K562 (cell line): ENCODE results near the gene VIPR1. TPM values are rescaled to one million over a fixed set of nuclear protein-coding genes. Genes with fewer than 3 reads are reported as not detected.

Source experiments
- ATAC-seq: fragments of 200-7000 bp; cut with Tn5 transposase; 3 replicates; pipeline ENCODE4 v1.9.1; 2020; ENCODE audit warnings: moderate library complexity
- BruUV-seq: library from RNA; stranded (reverse); fragments of 400-500 nt; replicated peaks from 2 replicates; lab custom pipeline; 2021; lab: Mats Ljungman, UMichigan
- CTCF ChIA-PET: fragments of 300-600 bp; formaldehyde crosslinking; extraction: SDS; loops from one replicate; lab custom pipeline; 2021; ENCODE audit warnings: low intra/inter-chr PET ratio; lab: Yijun Ruan, JAX
- POLR2A ChIA-PET: fragments of 300-600, 350-650 bp; sonication (Branson Sonifier 250); formaldehyde crosslinking; extraction: SDS; loops from one replicate; lab custom pipeline; 2021; ENCODE audit warnings: antibody characterized with exemption, inconsistent platforms; lab: Yijun Ruan, JAX
- DNase-seq, 4 experiments: peaks; one replicate each; pipeline versions ENCODE4 v3.0.0 to v3.0.0-alpha.2; 2011 to 2018; ENCODE audit warnings: low spot score in 3 of 4, mixed read lengths in 3 of 4; ENCODE audit errors: extremely low read depth in 1 of 4
- FAIRE-seq: peaks from 2 replicates; lab custom pipeline; 2011; peaks lifted over from hg19 to GRCh38; lab: Jason Lieb, UNC
- H2AFZ ChIP-seq: 2 replicates; pipeline ENCODE4 v1.6.0; 2011; ENCODE audit warnings: low read depth, low read length, control low read depth, inconsistent platforms
- H3K27ac ChIP-seq: fragments of 200-600 bp; 3 replicates; pipeline ENCODE4 v1.8.0; 2011; ENCODE audit warnings: low read depth, mild to moderate bottlenecking, control low read depth, inconsistent platforms, low read length, moderate library complexity, mixed read lengths; ENCODE audit errors: extremely low read depth
- H3K27me3 ChIP-seq, 2 experiments: fragments of 300-600 bp in 1 of 2; 2 replicates in 1 of 2; 3 replicates in 1 of 2; pipeline versions ENCODE4 v1.6.0 to v1.8.0; 2011; ENCODE audit warnings: inconsistent platforms in 2 of 2, low read length in 2 of 2, mild to moderate bottlenecking in 1 of 2, mixed read lengths in 1 of 2, moderate library complexity in 1 of 2; ENCODE audit not compliant: control insufficient read depth in 2 of 2, insufficient read depth in 2 of 2
- H3K36me3 ChIP-seq: fragments of 300-600 bp; 3 replicates; pipeline ENCODE4 v1.8.0; 2011; ENCODE audit warnings: mild to moderate bottlenecking, low read length, inconsistent platforms; ENCODE audit not compliant: control insufficient read depth, insufficient read depth
- H3K4me1 ChIP-seq, 2 experiments: fragments of 200-600 bp in 1 of 2; replicated peaks in 1 of 2; 2 replicates in 1 of 2; 3 replicates in 1 of 2; pipeline versions ENCODE4 v1.5.1 to v1.8.0; 2011; ENCODE audit warnings: inconsistent platforms in 2 of 2, low read length in 2 of 2, mild to moderate bottlenecking in 1 of 2, mixed read lengths in 1 of 2, moderate library complexity in 1 of 2; ENCODE audit not compliant: control insufficient read depth in 2 of 2, insufficient read depth in 2 of 2
- H3K4me2 ChIP-seq: 2 replicates; pipeline ENCODE4 v1.6.1; 2011; ENCODE audit warnings: low read length, control low read depth, inconsistent platforms, mixed read lengths; ENCODE audit not compliant: insufficient read depth
- H3K4me3 ChIP-seq: fragments of 200-600 bp; sonication (generic), shearing (Covaris generic); 2 replicates; pipeline ENCODE4 v1.5.1; 2016; ENCODE audit warnings: control low read depth, inconsistent platforms
- H3K79me2 ChIP-seq: fragments of 200-600 bp; 3 replicates; pipeline ENCODE4 v1.8.0; 2011; ENCODE audit warnings: low read length, inconsistent platforms; ENCODE audit not compliant: control insufficient read depth, insufficient read depth
- H3K9ac ChIP-seq, 2 experiments: 2 replicates each; pipeline versions ENCODE4 v1.6.0 to v1.6.1; 2011; ENCODE audit warnings: low read depth in 2 of 2, low read length in 2 of 2, control low read depth in 1 of 2, inconsistent platforms in 1 of 2, mild to moderate bottlenecking in 1 of 2, mixed read lengths in 1 of 2; ENCODE audit not compliant: insufficient read depth in 1 of 2
- H3K9me1 ChIP-seq: one replicate; pipeline ENCODE4 v1.6.0; 2011; ENCODE audit warnings: inconsistent platforms, mild to moderate bottlenecking, low read length, moderate library complexity; ENCODE audit not compliant: control insufficient read depth, insufficient read depth
- H3K9me3 ChIP-seq: replicated peaks from 2 replicates; pipeline ENCODE4 v1.5.1; 2011; ENCODE audit warnings: low read depth, low read length, inconsistent platforms; ENCODE audit not compliant: control insufficient read depth, insufficient read depth
- H4K20me1 ChIP-seq: replicated peaks from 2 replicates; pipeline ENCODE4 v1.6.1; 2011; ENCODE audit warnings: low read length, inconsistent platforms, mixed read lengths; ENCODE audit not compliant: control insufficient read depth, insufficient read depth
- CBX1 ChIP-seq: sonication (generic); IDR thresholded peaks from 2 replicates; pipeline ENCODE4 v1.6.1; 2016; ENCODE audit warnings: antibody characterized with exemption, low read depth, mild to moderate bottlenecking
- E2F1 ChIP-seq: sonication (generic); formaldehyde crosslinking; IDR thresholded peaks from 2 replicates; pipeline ENCODE4 v1.8.1; 2023; ENCODE audit warnings: mild to moderate bottlenecking, missing genetic modification reagents, moderate library complexity
- ELK1 ChIP-seq: sonication (generic); formaldehyde crosslinking; IDR thresholded peaks from 2 replicates; pipeline ENCODE4 v1.8.1; 2022; ENCODE audit warnings: missing genetic modification reagents
- FOXJ2 ChIP-seq: fragments of 200-800 bp; sonication (Bioruptor generic); IDR thresholded peaks from 2 replicates; pipeline ENCODE4 v1.6.1; 2016; ENCODE audit warnings: missing genetic modification characterization, missing compliant biosample characterization
- FOXK1 ChIP-seq: sonication (generic); formaldehyde crosslinking; IDR thresholded peaks from 2 replicates; pipeline ENCODE4 v1.8.0; 2022; ENCODE audit warnings: missing genetic modification reagents, mild to moderate bottlenecking, borderline replicate concordance
- GATAD2B ChIP-seq: fragments of 450-650 bp; IDR thresholded peaks from 2 replicates; pipeline ENCODE4 v1.6.1; 2017; ENCODE audit warnings: mild to moderate bottlenecking, borderline replicate concordance
- MCM2 ChIP-seq: fragments of 450-650 bp; IDR thresholded peaks from 2 replicates; pipeline ENCODE4 v1.6.1; 2017; ENCODE audit warnings: low read depth, mild to moderate bottlenecking
- PURB ChIP-seq: sonication (generic); formaldehyde crosslinking; IDR thresholded peaks from 2 replicates; pipeline ENCODE4 v1.9.0; 2021; ENCODE audit warnings: low read depth, mild to moderate bottlenecking, missing genetic modification reagents
- RERE ChIP-seq: sonication (generic); formaldehyde crosslinking; IDR thresholded peaks from 2 replicates; pipeline ENCODE4 v1.8.0; 2023; ENCODE audit warnings: missing genetic modification reagents, mild to moderate bottlenecking, borderline replicate concordance
- SETDB1 ChIP-seq: IDR thresholded peaks from one replicate; pipeline ENCODE4 v1.6.1; 2012; ENCODE audit warnings: low read length, control low read depth, inconsistent platforms
- TCFL5 ChIP-seq: fragments of 250-450 bp; sonication (Bioruptor Pico); conservative IDR thresholded peaks from 2 replicates; pipeline ENCODE4 v1.6.1; 2021; ENCODE audit warnings: mild to moderate bottlenecking, moderate library complexity, matching md5 sums
- ZNF121 ChIP-seq: sonication (generic); formaldehyde crosslinking; conservative IDR thresholded peaks from 2 replicates; pipeline ENCODE4 v1.8.0; 2022; ENCODE audit warnings: missing genetic modification reagents
- ZNF561 ChIP-seq: fragments of 450-650 bp; formaldehyde crosslinking; conservative IDR thresholded peaks from 2 replicates; pipeline ENCODE4 v1.4.0; 2020; ENCODE audit warnings: mild to moderate bottlenecking, moderate library complexity
- WGBS: fragments of 100-300 bp; shearing (Covaris generic); methylation state at CpG from one replicate; pipeline ENCODE4 v1.1.6; 2016; ENCODE audit warnings: low coverage, mixed read lengths; ENCODE audit not compliant: insufficient coverage; ENCODE audit errors: missing lambda C conversion rate; 5-methylcytosine and 5-hydroxymethylcytosine counted together
- in situ Hi-C: fragments of 300-500 bp; cut with MboI; formaldehyde crosslinking; loops from 4 replicates; pipeline ENCODE4 v1.15.0; 2018; ENCODE audit warnings: inconsistent platforms, mixed read lengths
- intact Hi-C: fragments of 100-400 bp; cut with micrococcal nuclease; formaldehyde crosslinking; loops from 2 replicates; pipeline ENCODE4 v1.14.2; 2022
- polyA plus RNA-seq, 8 experiments: library from polyadenylated mRNA; depleted of rRNA in 4 of 8; stranded (reverse) in 5 of 8; unstranded in 3 of 8; fragments of >200 nt; fragmentation: Nextera tagmentation in 2 of 8; fragmentation: Illumina TruSeq in 1 of 8; extraction: Ambion mirVana in 2 of 8; extraction: Trizol in 1 of 8; gene quantifications; 2 replicates each; pipeline versions ENCODE4 v1.2.1 to v1.2.3, GENCODE V29; 2011 to 2014; ENCODE audit warnings: inconsistent platforms in 1 of 8, missing spikeins in 1 of 8
- total RNA-seq, 7 experiments: library from RNA; depleted of rRNA in 6 of 7; stranded (reverse); fragments of >200 nt in 6 of 7; fragmentation: Illumina TruSeq in 2 of 7; extraction: Trizol in 2 of 7; gene quantifications; 2 replicates each; pipeline versions ENCODE4 v1.2.1 to v1.2.3, GENCODE V29; 2011 to 2021; ENCODE audit warnings: low replicate concordance in 1 of 7

The VIPR1 gene
- total and polyA plus RNA-seq, 9 of the 15 experiments (the other 6 are each of a cell fraction or from before 2014, with no cell fraction given): 0.04 to 0.38 (median 0.12) TPM; not detected in 3

GRCh38 chr3:42533161-42533897 lies 30.9 kb downstream of the VIPR1 start:
- TF ChIP-seq CBX1 (no peak), RERE (CRISPR knock-in tag) (no peak), PURB (CRISPR knock-in tag) (no peak), E2F1 (CRISPR knock-in tag) (no peak), ZNF561 (CRISPR knock-in tag) (no peak), FOXJ2 (tag) (no peak), GATAD2B (no peak), TCFL5 (CRISPR knock-in tag) (no peak), FOXK1 (no peak), SETDB1 (no peak), MCM2 (no peak), ZNF121 (CRISPR knock-in tag) (no peak), ELK1 (CRISPR knock-in tag) (no peak)
- Histone ChIP-seq H3K9ac (no peak overlapping the region; a peak in 1 of 4 replicates), H3K9me1 (no peaks in the 10 kb centered on the region), H3K4me2 (no peak overlapping the region), H3K27me3 (peaks cover 20 to 47% of the 10 kb centered on the region in 2 experiments), H4K20me1 (peaks cover 9% of the 10 kb centered on the region; the same call in 1 of the 2 replicates), H3K27ac (no peak overlapping the region), H3K9me3 (no peaks in the 10 kb centered on the region), H3K36me3 (no peaks in the 10 kb centered on the region), H3K4me1 (peaks cover 0 to 6% of the 10 kb centered on the region in 2 experiments; a peak in 2 of 5 replicates), H2AFZ (no peak overlapping the region), H3K79me2 (no peaks in the 10 kb centered on the region), H3K4me3 (no peak overlapping the region)
- intact Hi-C loops (no loop called here), in situ Hi-C loops (no loop called here)
- ATAC-seq (no peak), DNase-seq (no peak), FAIRE-seq (no peak)
- CTCF ChIA-PET: no interaction called here
- no TSS peak for BruUV-seq
- POLR2A ChIA-PET: interaction anchor here (0.5 to 0.7 kb wide), 3 partner anchors 10 to 256 kb away, joined by 3 read pairs; no protein-coding TSS in a partner anchor
- 4% methylated on average over 7 of the region's 7 CpGs for WGBS
